AG08395 (cell line): ENCODE data around the gene METTL9.
"Not testable (repeated sequence)": the region's sequence is repeated elsewhere in the genome, so short reads cannot be mapped to it uniquely, and the experiment has no call there.

ENCODE experiments used
- DNase-seq: peaks from one replicate; pipeline ENCODE4 v3.0.0; 2012; ENCODE audit warnings: mixed read lengths, low spot score

Gene METTL9

GRCh38 chr16:21637032-21637968, 37.9 kb downstream of the METTL9 start:
- no peak for DNase-seq

GRCh38 chr16:21638573-21638975, 39.2 kb downstream of the METTL9 start:
- DNase-seq = peak; percentile 33

- no peak for DNase-seq
Observed at GRCh38 chr16:21639493-21639892, 40.1 kb downstream of the METTL9 start.

GRCh38 chr16:21641916-21642315, 42.5 kb downstream of the METTL9 start:
- no peak for DNase-seq

GRCh38 chr16:21642861-21643260, 43.5 kb downstream of the METTL9 start:
- no peak for DNase-seq

- DNase-seq = no peak
Observed at GRCh38 chr16:21643785-21644184, 44.4 kb downstream of the METTL9 start.

- DNase-seq = no peak
Observed at GRCh38 chr16:21644674-21645073, 45.3 kb downstream of the METTL9 start.

- DNase-seq = no peak
Observed at GRCh38 chr16:21645261-21645721, 45.9 kb downstream of the METTL9 start.

- no peak for DNase-seq
Observed at GRCh38 chr16:21646091-21646490, 46.7 kb downstream of the METTL9 start.

- no peak for DNase-seq
Observed at GRCh38 chr16:21646721-21647561, 47.6 kb downstream of the METTL9 start.

- no peak for DNase-seq
Observed at GRCh38 chr16:21647562-21648164, 48.3 kb downstream of the METTL9 start.

GRCh38 chr16:21649826-21650406, 50.5 kb downstream of the METTL9 start:
- not testable (repeated sequence) for DNase-seq

GRCh38 chr16:21650521-21650920, 51.1 kb downstream of the METTL9 start:
- DNase-seq = no peak

GRCh38 chr16:21651515-21651914, 52.1 kb downstream of the METTL9 start:
- no peak for DNase-seq

GRCh38 chr16:21652453-21652852, 53.1 kb downstream of the METTL9 start, which contains the start of gene IGSF6:
TSS of gene IGSF6 (minus strand) at chr16:21652608. CDS start at chr16:21652598, 10 bp downstream.
- no peak for DNase-seq

GRCh38 chr16:21653571-21653970, 54.2 kb downstream of the METTL9 start:
- DNase-seq = no peak

- no peak for DNase-seq
Observed at GRCh38 chr16:21654466-21654865, 55.1 kb downstream of the METTL9 start.

- DNase-seq = no peak
Observed at GRCh38 chr16:21654881-21655280, 55.5 kb downstream of the METTL9 start.

- DNase-seq = peak; percentile 75
Observed at GRCh38 chr16:21656795-21657768, 57.7 kb downstream of the METTL9 start.

- DNase-seq = no peak
Observed at GRCh38 chr16:21659124-21659523, 59.7 kb downstream of the METTL9 start.
